ENCODE data around the gene KHDC4. TPM values are rescaled to one million over a fixed set of nuclear protein-coding genes. Genes with fewer than 3 reads are reported as not detected.

KHDC4 gene
- total and polyA plus RNA-seq, 9 of the 15 experiments (the other 6 are each of a cell fraction or from before 2014, with no cell fraction given) = 12.1 to 185 (median 65.6) TPM

DNA sequence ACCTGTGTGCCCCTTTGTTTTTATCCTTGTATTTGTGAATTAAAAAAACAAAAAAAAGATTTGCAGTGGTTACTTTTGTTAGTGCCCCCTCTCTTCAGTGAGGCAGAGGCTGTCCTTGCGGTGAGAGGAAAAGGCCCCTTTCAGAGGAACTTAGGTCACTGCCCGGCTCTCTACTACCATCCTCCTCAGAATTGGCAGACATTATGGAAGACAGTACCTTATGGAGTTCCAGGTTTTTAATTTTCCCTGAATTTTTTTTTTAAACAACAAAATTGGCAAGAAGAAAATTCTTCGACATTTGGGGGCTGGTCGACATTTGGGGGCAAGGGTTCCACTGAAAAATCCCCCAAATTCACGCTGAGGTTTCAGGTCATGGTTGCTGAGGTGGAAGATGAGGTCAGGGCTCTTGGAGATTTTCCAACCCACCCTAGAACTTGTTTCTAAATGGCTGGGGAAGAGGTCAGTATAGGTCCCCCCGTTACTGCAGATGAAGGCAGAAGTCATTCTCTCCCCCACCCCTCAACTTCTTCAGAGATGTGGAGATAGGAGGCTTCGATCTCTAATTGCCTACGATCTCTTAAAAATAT is 12.5 kb upstream of the KHDC4 start:
- H3K4me3 ChIP-seq = no peak overlapping the region
- no TSS peak for BruUV-seq (replicated peaks)
- POLR2A ChIA-PET = interaction anchor here (1.6 to 6.9 kb wide), 3 partner anchors 8 to 31 kb away, joined by 6 to 50 read pairs (median 8); partner anchors contain the start of gene ARHGEF2
- no peaks in the 10 kb centered on the region for H3K9me3 ChIP-seq (replicated peaks; ENCODE audit: control insufficient read depth, insufficient read depth, low read depth, low read length)
- 84% methylated on average over 7 of the region's 8 CpGs for WGBS (ENCODE audit: insufficient coverage, low coverage, missing lambda C conversion rate)
- no peak overlapping the region for H3K4me2 ChIP-seq (ENCODE audit: insufficient read depth, low read length)
- no peaks in the 10 kb centered on the region for H4K20me1 ChIP-seq (replicated peaks; ENCODE audit: control insufficient read depth, insufficient read depth, low read length)
- DNase-seq (ENCODE audit: extremely low read depth in 1 of 4, low spot score in 3 of 4) (no peak), FAIRE-seq (no peak), ATAC-seq (no peak)
- in situ Hi-C loops (cut with MboI) (no loop called here), intact Hi-C loops (cut with micrococcal nuclease) (no loop called here)
- H3K27me3 ChIP-seq (ENCODE audit: control insufficient read depth in 2 of 2, insufficient read depth in 2 of 2, low read length in 2 of 2) = no peaks in the 10 kb centered on the region
- H3K9me1 ChIP-seq (ENCODE audit: control insufficient read depth, insufficient read depth, low read length) = no peaks in the 10 kb centered on the region
- H3K4me1 ChIP-seq (replicated peaks in 1 of 2; ENCODE audit: control insufficient read depth in 2 of 2, insufficient read depth in 2 of 2, low read length in 2 of 2) = peaks cover 0 to 10% of the 10 kb centered on the region in 2 experiments; a peak in 2 of 5 replicates
- H2AFZ ChIP-seq (ENCODE audit: low read depth, low read length) = no peak overlapping the region
- H3K27ac ChIP-seq (ENCODE audit: extremely low read depth, low read depth, low read length) = no peak overlapping the region
- peaks cover 49% of the 10 kb centered on the region for H3K36me3 ChIP-seq (ENCODE audit: control insufficient read depth, insufficient read depth, low read length)
- CTCF ChIA-PET (ENCODE audit: low intra/inter-chr PET ratio) = interaction anchor here (0.7 kb wide), 1 partner anchor 12 kb away, joined by 4 read pairs; no protein-coding TSS in a partner anchor
- 0 out of 2 replicates have a peak, but pooled peaks have one; percentile 28 for TF ChIP-seq ZNF644 (tag; IDR thresholded peaks at IDR 0.05; ENCODE audit: low read depth)
- no peak for TF ChIP-seq ZNF124 (CRISPR knock-in tag; IDR thresholded peaks at IDR 0.05)
- no peaks in the 10 kb centered on the region for H3K79me2 ChIP-seq (ENCODE audit: control insufficient read depth, insufficient read depth, low read length)
- H3K9ac ChIP-seq (ENCODE audit: insufficient read depth in 1 of 2, low read depth in 2 of 2, low read length in 2 of 2) = no peak overlapping the region

GRCh38 chr1:155944444-155944799 is 10.2 kb upstream of the KHDC4 start:
- TF ChIP-seq POLR2G (IDR thresholded peaks at IDR 0.05; ENCODE audit: low read depth, low read length) (peak; percentile 70), GTF3C2 (IDR thresholded peaks at IDR 0.05; ENCODE audit: borderline replicate concordance, extremely low read depth, insufficient read length) (no peak), CREB5 (CRISPR knock-in tag; IDR thresholded peaks at IDR 0.05) (0 out of 2 replicates have a peak, but pooled peaks have one; percentile 31), NFXL1 (CRISPR knock-in tag; IDR thresholded peaks at IDR 0.05) (peak; percentile 61; the same call in 1 of the 2 replicates)
- Histone ChIP-seq H3K27me3 (ENCODE audit: control insufficient read depth in 2 of 2, insufficient read depth in 2 of 2, low read length in 2 of 2) (no peaks in the 10 kb centered on the region), H3K9me3 (replicated peaks; ENCODE audit: control insufficient read depth, insufficient read depth, low read depth, low read length) (no peaks in the 10 kb centered on the region), H3K4me2 (ENCODE audit: insufficient read depth, low read length) (no peak overlapping the region), H3K36me3 (ENCODE audit: control insufficient read depth, insufficient read depth, low read length) (peaks cover 29% of the 10 kb centered on the region; the same call in 2 of the 3 replicates), H3K4me3 (no peak overlapping the region), H3K9ac (ENCODE audit: insufficient read depth in 1 of 2, low read depth in 2 of 2, low read length in 2 of 2) (no peak overlapping the region), H3K79me2 (ENCODE audit: control insufficient read depth, insufficient read depth, low read length) (no peaks in the 10 kb centered on the region), H3K4me1 (replicated peaks in 1 of 2; ENCODE audit: control insufficient read depth in 2 of 2, insufficient read depth in 2 of 2, low read length in 2 of 2) (peaks cover 19 to 29% of the 10 kb centered on the region in 2 experiments), H2AFZ (ENCODE audit: low read depth, low read length) (no peak overlapping the region), H3K27ac (ENCODE audit: extremely low read depth, low read depth, low read length) (no peak overlapping the region), H4K20me1 (replicated peaks; ENCODE audit: control insufficient read depth, insufficient read depth, low read length) (no peaks in the 10 kb centered on the region), H3K9me1 (ENCODE audit: control insufficient read depth, insufficient read depth, low read length) (no peaks in the 10 kb centered on the region)
- no peak for FAIRE-seq
- BruUV-seq (replicated peaks) = no TSS peak
- in situ Hi-C loops (cut with MboI) = no loop called here
- WGBS (ENCODE audit: insufficient coverage, low coverage, missing lambda C conversion rate) = 27% methylated on average over 4 of the region's 6 CpGs
- DNase-seq (ENCODE audit: extremely low read depth in 1 of 4, low spot score in 3 of 4) = no peak
- intact Hi-C loops (cut with micrococcal nuclease) = no loop called here
- POLR2A ChIA-PET = interaction anchor here (0.6 to 6.9 kb wide), 10 partner anchors 10 to 671 kb away, joined by 3 to 50 read pairs (median 4); partner anchors contain the start of genes ARHGEF2, CLK2 and KHDC4
- ATAC-seq = peak; percentile 2; the same call in 1 of the 3 replicates
- CTCF ChIA-PET (ENCODE audit: low intra/inter-chr PET ratio) = no interaction called here

All from K562 (cell line).